ENCODE data around the gene ZNF792.

GRCh38 chr19:34972163-34972705 lies 8.2 kb upstream of the ZNF792 start:
- no peak for TF ChIP-seq POLR2A (IDR thresholded peaks at IDR 0.05; ENCODE audit: low read length)
- TF ChIP-seq GATA1 (IDR thresholded peaks at IDR 0.05; ENCODE audit: low read depth, low read length): no peak
